ENCODE results near the gene DOK6.

- TF ChIP-seq, protein P1, sequence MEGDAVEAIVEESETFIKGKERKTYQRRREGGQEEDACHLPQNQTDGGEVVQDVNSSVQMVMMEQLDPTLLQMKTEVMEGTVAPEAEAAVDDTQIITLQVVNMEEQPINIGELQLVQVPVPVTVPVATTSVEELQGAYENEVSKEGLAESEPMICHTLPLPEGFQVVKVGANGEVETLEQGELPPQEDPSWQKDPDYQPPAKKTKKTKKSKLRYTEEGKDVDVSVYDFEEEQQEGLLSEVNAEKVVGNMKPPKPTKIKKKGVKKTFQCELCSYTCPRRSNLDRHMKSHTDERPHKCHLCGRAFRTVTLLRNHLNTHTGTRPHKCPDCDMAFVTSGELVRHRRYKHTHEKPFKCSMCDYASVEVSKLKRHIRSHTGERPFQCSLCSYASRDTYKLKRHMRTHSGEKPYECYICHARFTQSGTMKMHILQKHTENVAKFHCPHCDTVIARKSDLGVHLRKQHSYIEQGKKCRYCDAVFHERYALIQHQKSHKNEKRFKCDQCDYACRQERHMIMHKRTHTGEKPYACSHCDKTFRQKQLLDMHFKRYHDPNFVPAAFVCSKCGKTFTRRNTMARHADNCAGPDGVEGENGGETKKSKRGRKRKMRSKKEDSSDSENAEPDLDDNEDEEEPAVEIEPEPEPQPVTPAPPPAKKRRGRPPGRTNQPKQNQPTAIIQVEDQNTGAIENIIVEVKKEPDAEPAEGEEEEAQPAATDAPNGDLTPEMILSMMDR (conservative IDR thresholded peaks at IDR 0.05) = no peak
- TF ChIP-seq ZFX (IDR thresholded peaks at IDR 0.05) = no peak
Measured at GRCh38 chr18:69723434-69723833, 322.7 kb downstream of the DOK6 start.
